Activated naive CD4-positive, alpha-beta T cell treated with anti-CD3 and anti-CD28 coated beads, Interleukin-2, amount 50 U/mL, for 24 hours (primary cell): ENCODE measurements around the gene GJB1.
A peak's percentile ranks its signal among the peaks of the same experiment; 100 is the strongest.

ENCODE experiments used
- H3K27ac Mint-ChIP-seq: one replicate; pipeline ENCODE4 v1.8.0; 2021; ENCODE audit warnings: mild to moderate bottlenecking, mixed read lengths
- H3K27me3 Mint-ChIP-seq: one replicate; pipeline ENCODE4 v1.8.0; 2021; ENCODE audit warnings: mixed read lengths
- H3K36me3 Mint-ChIP-seq: one replicate; pipeline ENCODE4 v1.8.0; 2021; ENCODE audit warnings: mixed read lengths
- H3K4me1 Mint-ChIP-seq: one replicate; pipeline ENCODE4 v1.8.0; 2021; ENCODE audit warnings: mixed read lengths
- H3K4me3 Mint-ChIP-seq: one replicate; pipeline ENCODE4 v1.8.0; 2021; ENCODE audit warnings: mild to moderate bottlenecking, mixed read lengths
- H3K9me3 Mint-ChIP-seq: one replicate; pipeline ENCODE4 v1.8.0; 2021; ENCODE audit warnings: mixed read lengths

GJB1 gene

DNA sequence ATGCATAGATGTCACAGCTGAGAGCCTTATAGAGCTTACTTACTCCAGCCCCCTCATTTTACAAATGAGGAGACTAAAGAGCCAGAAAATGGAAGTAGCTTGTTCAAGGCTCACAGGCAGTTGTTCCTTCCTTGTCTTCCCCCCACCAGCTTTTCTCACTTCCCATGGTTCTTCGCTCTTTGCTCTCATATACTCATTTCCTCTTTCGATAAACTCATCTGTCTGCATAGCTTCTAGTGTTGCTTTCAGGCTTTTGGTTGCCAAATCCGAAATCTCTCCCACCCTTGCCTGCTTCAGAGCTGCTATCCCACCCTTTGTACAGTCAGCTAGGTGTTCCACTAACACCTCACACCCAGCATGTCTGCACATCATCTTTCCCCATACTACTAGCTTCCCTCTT, 25.0 kb upstream of the GJB1 start:
- peaks cover 29% of the 10 kb centered on the region for H3K4me1 Mint-ChIP-seq
- peaks cover 2% of the 10 kb centered on the region for H3K36me3 Mint-ChIP-seq
- no peaks in the 10 kb centered on the region for H3K9me3 Mint-ChIP-seq

DNA sequence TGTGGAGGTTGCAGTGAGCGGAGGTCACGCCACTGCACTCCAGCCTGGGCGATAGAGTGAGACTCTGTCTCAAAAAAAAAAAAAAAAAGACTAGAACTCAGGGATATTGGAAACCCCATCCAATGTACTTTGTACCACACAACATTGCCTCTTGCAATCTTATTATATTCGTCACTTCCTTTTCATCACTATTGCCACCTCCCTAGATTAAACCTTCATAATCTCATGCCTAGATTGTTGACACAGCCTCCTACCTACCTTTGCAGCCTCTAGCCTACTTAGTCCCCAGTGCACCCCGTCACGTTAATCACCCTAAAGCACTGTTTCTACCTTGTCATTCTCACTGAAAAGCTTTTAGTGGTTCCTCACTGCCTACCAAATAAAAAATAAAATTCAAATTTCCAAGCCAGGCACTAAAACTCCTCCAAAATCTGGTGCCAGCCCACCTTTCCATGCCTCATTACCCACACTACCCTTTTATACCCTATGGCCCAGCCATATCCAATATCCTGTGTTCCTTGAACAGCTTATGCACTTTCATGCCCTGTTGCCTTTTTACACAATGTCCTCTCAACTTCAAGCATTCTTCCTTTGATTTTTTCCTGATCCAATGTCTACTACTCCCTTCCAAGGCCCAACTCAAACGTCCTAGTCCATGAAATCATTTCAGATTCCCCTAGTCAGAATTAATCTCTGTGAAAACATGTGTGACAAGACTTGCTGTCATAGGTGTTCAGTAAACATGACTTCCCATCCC, 23.6 kb upstream of the GJB1 start:
- peaks cover 2% of the 10 kb centered on the region for H3K36me3 Mint-ChIP-seq
- H3K27me3 Mint-ChIP-seq = no peaks in the 10 kb centered on the region
- no peaks in the 10 kb centered on the region for H3K9me3 Mint-ChIP-seq
- H3K4me1 Mint-ChIP-seq = peaks cover 24% of the 10 kb centered on the region
- H3K27ac Mint-ChIP-seq = peak overlapping the region; percentile 79
- H3K4me3 Mint-ChIP-seq = no peak overlapping the region

More for the DNA sequence above, 25.0 kb upstream of the GJB1 start:
- Mint-ChIP-seq H3K4me3 (peak overlapping the region; percentile 93), H3K27ac (peak overlapping the region; percentile 97), H3K27me3 (no peaks in the 10 kb centered on the region)

DNA sequence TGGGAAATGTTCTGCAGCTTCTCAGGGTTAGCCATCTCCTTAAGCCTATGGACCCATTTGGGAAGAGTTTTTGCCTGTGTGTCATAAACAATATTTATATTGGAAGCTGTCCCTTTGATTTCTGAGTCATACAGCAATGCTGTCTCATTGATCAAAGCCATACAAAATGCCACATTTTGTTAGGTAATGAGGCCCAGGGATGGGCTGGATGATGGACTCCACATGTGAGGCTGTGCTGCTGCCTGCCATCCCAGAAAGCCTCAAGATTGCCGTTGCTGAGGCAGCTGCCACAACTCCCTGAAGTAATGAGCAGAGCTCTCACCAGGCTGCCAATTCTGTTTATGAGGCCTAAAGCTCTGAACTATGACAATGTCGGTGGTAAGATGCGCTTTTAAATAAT, 12.2 kb upstream of the GJB1 start:
- Mint-ChIP-seq H3K27ac (no peak overlapping the region), H3K4me3 (no peak overlapping the region), H3K4me1 (no peaks in the 10 kb centered on the region), H3K9me3 (no peaks in the 10 kb centered on the region), H3K27me3 (no peaks in the 10 kb centered on the region), H3K36me3 (no peaks in the 10 kb centered on the region)

DNA sequence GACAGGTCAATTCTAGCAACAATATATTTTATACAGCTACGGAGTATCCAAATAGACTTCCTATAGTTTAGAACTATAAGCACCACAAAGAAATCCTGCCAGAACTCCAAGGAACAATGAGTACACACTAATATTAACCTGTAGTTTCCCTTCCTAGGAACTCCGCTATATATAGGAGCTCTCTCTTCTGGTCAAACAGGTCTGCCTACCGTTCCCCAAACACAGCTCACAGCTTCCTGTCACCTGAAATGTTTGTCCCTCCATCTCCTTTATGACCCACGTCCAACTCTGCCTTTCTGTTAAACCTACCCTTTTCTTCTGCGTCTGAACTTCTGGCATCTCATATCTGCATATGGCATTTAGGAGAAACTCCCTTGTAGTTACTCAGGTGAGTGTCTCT, 10.5 kb upstream of the GJB1 start:
- Mint-ChIP-seq H3K9me3 (no peaks in the 10 kb centered on the region), H3K4me1 (no peaks in the 10 kb centered on the region), H3K27me3 (no peaks in the 10 kb centered on the region), H3K36me3 (no peaks in the 10 kb centered on the region), H3K4me3 (no peak overlapping the region), H3K27ac (no peak overlapping the region)

DNA sequence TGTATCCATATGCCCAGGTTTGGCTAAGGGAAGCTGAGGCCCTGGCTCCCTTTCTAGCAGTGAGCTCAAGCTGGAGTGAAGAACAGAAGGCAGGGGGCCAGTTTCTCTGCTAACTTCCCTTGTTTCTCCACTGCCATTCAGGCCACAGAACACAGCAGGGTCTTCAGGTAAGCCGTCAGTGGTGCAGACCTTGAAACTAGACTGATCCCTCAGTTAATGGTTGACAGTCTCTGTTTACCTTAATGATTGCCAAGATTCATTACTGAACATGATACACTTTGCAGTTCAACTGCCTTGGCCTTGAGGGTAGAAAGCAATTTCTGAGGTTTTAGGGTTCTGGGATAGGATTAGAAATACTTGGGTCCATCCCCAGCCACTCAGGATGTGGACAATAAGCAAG, 8.9 kb upstream of the GJB1 start:
- Mint-ChIP-seq H3K4me3 (no peak overlapping the region), H3K36me3 (no peaks in the 10 kb centered on the region), H3K27me3 (no peaks in the 10 kb centered on the region), H3K27ac (no peak overlapping the region), H3K4me1 (no peaks in the 10 kb centered on the region), H3K9me3 (no peaks in the 10 kb centered on the region)

DNA sequence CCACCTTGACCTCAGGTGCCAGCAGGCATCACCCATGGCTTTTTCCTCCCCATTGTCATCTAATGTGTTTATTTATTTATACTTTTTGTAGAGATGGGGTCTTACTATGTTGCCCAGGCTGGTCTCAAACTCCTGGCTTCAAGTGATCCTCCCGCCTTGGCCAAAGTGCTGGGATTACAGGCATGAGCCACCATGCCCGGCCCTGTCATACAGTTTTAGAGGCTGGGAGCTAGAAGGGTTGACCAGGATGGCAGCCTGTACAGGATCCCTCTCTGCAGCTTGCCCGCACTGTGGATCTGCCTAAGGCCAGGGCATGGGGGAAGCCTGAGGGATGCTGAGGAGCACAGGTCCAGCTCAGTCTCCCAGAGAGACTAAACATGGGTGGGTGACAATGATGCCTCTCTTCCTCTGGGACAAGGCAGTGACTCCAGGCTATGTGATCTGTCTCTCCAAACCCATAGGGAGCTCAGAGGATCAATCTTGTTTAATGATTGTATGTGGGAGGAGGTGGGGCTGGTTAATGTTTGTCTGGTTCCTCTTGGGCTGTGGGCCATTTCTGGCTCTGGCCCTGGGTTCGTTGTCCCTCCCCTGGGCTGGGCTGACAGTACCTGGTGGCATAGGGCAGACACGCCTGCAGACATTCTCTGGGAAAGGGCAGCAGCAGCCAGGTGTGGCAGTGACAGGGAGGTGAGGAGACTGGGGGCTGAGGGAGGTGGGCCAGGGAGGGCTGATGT, 8.3 kb upstream of the GJB1 start:
- H3K36me3 Mint-ChIP-seq = no peaks in the 10 kb centered on the region
- H3K27ac Mint-ChIP-seq = no peak overlapping the region
- no peaks in the 10 kb centered on the region for H3K27me3 Mint-ChIP-seq
- H3K4me1 Mint-ChIP-seq = no peaks in the 10 kb centered on the region
- no peak overlapping the region for H3K4me3 Mint-ChIP-seq
- H3K9me3 Mint-ChIP-seq = no peaks in the 10 kb centered on the region

DNA sequence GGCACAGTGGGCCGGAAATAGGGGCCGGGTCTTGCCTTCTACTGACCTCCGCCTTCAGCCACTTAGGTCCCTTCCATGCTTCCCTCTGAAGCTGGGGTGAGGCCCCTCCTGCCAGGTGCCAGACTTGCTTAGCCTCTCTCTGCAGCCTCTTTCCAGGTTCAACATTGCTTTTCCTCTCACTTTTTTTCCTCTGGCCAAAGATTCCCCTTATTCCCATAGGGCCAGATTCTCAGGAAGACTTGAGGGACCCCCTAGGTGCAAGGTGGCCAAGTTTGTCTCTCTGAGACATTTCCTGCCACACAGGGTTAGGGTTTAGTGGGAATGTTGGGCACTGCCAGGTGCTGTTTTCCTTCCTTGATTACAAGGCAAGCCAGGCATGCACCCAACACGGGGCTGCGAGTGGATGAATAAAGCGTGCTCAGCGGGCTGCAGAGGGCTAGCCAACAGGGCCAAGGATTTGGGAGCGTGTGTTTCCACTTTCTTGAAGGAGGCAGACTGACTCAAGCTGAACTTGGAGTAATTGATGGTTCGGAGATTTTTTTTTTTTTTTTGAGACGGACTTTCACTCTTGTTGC, 7.6 kb upstream of the GJB1 start:
- H3K27me3 Mint-ChIP-seq = no peaks in the 10 kb centered on the region
- H3K27ac Mint-ChIP-seq = no peak overlapping the region
- H3K36me3 Mint-ChIP-seq = no peaks in the 10 kb centered on the region
- H3K4me1 Mint-ChIP-seq = no peaks in the 10 kb centered on the region
- H3K9me3 Mint-ChIP-seq = no peaks in the 10 kb centered on the region
- no peak overlapping the region for H3K4me3 Mint-ChIP-seq

DNA sequence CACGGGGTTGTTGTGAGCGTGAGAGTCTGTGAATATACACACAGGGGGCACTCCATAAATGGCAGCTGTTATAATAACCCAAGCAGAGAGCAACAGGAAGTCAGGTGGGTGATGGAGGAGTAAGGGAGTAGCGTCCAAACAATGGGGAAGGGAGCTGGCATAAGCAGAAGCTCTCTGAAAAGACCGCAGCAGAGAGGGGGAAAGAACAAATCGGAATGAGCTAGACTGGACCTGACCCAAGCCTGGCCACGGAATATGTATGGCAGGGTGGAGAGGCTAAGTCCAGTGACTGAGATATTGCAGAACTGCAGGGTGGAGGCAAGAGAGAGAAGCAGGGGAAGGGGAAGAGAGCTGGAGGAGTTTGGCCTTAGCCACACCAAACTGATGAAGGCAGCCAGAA, 6.5 kb upstream of the GJB1 start:
- Mint-ChIP-seq H3K27me3 (no peaks in the 10 kb centered on the region), H3K9me3 (no peaks in the 10 kb centered on the region), H3K27ac (no peak overlapping the region), H3K4me3 (no peak overlapping the region), H3K36me3 (no peaks in the 10 kb centered on the region), H3K4me1 (no peaks in the 10 kb centered on the region)

DNA sequence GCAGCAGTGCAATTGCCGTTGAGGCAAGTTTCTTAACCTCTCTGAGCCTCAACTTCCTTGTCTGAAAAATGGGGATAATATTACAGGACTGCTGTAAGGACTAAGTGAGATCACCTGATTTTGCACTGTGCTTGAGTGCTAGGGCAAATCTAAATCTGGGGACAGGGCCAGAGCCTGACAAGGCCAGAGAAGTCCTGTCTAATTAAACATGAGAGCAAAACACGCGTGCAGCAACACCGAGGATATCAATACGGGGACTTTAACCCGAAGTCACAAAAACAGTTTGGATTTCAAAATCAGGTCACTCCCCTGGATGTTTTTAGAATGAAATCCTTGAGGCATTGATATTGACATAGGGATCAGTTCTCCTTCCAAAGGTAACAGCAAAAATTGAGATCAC, 5.7 kb upstream of the GJB1 start:
- no peak overlapping the region for H3K27ac Mint-ChIP-seq
- H3K4me1 Mint-ChIP-seq = no peaks in the 10 kb centered on the region
- no peak overlapping the region for H3K4me3 Mint-ChIP-seq

DNA sequence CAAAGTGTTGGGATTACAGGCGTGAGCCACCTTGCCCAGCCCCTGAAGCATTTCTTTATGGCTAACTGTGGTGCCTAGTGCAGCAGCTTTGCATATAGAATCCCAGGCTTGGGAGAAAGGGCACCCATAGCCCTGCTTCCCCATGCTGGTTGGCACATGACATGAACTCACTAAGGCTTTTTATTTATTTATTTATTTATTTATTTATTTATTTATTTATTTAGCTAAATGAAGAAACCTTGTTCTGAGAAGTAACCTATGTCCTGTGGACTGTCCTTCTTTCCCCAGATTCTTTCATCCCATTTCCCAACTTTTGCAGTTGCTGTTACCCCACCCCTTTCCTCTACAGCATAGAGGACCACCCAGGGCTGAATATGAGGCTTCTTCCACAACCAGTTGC, 1.9 kb upstream of the GJB1 start:
- Mint-ChIP-seq H3K27ac (no peak overlapping the region), H3K36me3 (no peaks in the 10 kb centered on the region), H3K4me1 (no peaks in the 10 kb centered on the region), H3K9me3 (no peaks in the 10 kb centered on the region), H3K4me3 (no peak overlapping the region), H3K27me3 (no peaks in the 10 kb centered on the region)

More for the DNA sequence above, 5.7 kb upstream of the GJB1 start:
- no peaks in the 10 kb centered on the region for H3K9me3 Mint-ChIP-seq
- no peaks in the 10 kb centered on the region for H3K36me3 Mint-ChIP-seq
- no peaks in the 10 kb centered on the region for H3K27me3 Mint-ChIP-seq

DNA sequence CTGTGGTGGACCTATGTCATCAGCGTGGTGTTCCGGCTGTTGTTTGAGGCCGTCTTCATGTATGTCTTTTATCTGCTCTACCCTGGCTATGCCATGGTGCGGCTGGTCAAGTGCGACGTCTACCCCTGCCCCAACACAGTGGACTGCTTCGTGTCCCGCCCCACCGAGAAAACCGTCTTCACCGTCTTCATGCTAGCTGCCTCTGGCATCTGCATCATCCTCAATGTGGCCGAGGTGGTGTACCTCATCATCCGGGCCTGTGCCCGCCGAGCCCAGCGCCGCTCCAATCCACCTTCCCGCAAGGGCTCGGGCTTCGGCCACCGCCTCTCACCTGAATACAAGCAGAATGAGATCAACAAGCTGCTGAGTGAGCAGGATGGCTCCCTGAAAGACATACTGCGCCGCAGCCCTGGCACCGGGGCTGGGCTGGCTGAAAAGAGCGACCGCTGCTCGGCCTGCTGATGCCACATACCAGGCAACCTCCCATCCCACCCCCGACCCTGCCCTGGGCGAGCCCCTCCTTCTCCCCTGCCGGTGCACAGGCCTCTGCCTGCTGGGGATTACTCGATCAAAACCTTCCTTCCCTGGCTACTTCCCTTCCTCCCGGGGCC, 1.2 kb downstream of the GJB1 start:
- Mint-ChIP-seq H3K27me3 (no peaks in the 10 kb centered on the region), H3K4me1 (no peaks in the 10 kb centered on the region), H3K27ac (no peak overlapping the region), H3K9me3 (no peaks in the 10 kb centered on the region), H3K36me3 (no peaks in the 10 kb centered on the region), H3K4me3 (no peak overlapping the region)

DNA sequence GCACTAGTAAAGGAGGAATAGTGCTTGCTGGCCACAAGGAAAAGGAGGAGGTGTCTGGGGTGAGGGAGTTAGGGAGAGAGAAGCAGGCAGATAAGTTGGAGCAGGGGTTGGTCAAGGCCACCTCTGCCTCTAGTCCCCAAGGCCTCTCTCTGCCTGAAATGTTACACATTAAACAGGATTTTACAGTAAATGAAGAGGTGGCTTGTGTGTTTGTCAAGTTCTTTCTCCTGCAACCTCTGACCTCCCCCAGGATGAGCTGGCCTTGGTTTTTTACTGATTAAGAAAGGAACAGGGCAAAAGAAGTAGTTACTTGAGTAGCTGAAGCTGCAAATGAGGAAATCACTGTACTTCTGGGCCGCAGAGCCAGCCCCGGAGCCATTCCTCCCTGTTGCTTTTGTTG, 2.0 kb downstream of the GJB1 start:
- H3K4me1 Mint-ChIP-seq = no peaks in the 10 kb centered on the region
- H3K9me3 Mint-ChIP-seq = no peaks in the 10 kb centered on the region
- H3K4me3 Mint-ChIP-seq = no peak overlapping the region
- no peak overlapping the region for H3K27ac Mint-ChIP-seq
- H3K27me3 Mint-ChIP-seq = no peaks in the 10 kb centered on the region
- H3K36me3 Mint-ChIP-seq = no peaks in the 10 kb centered on the region

DNA sequence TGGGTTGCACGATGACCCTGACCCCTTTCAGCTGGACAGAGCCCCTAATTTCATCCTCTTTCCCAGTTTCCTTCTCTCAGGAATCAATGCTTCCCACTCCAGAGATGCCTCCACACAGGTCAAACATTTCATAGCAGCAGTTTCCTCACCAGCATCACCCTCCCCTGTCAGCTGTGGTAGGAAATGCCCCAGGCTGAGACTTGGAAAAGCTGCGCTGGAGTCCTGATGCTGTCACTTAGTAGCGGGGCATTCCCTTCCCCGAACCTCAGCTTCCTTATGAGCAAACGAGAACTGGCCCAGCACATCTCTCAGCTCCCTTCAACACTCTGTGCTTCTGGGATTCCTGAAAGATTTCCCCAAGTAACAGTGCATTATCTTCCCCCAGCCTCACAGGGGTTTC, 2.7 kb downstream of the GJB1 start:
- Mint-ChIP-seq H3K36me3 (no peaks in the 10 kb centered on the region), H3K27ac (no peak overlapping the region), H3K4me1 (no peaks in the 10 kb centered on the region), H3K27me3 (no peaks in the 10 kb centered on the region), H3K9me3 (no peaks in the 10 kb centered on the region), H3K4me3 (no peak overlapping the region)

DNA sequence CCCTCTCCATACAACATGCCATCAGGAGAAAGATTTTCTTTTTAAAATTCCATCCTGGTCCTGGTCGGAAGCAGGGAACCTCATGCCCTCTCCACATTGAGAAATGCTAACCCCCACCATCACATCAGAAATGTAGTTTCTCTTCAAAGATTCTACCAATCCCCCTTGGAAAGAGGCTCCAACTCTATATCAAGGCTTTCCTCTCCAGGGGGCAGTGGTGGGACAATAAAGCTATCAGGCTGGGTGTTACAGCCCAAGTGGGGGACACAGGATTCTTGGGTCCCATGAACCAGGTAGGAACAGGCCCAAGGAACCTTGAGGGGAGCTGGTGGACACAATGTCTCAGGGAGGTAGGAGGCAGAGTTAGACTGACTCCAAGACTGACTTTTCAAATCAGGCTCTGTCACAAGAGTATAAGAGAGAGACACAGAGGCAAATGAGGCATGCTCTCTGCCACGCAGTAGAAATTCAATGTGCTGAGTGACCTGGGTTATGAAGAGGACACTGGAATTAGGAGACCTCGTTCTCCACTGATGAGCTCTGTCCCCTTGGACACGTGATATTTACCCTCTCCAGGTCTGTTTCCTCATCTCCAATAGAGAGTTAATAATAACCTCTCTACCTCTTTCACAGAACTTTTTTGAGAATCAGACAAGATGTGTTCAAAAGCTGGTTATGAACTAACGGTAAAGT, 4.5 kb downstream of the GJB1 start:
- no peak overlapping the region for H3K4me3 Mint-ChIP-seq
- no peak overlapping the region for H3K27ac Mint-ChIP-seq
- H3K27me3 Mint-ChIP-seq = no peaks in the 10 kb centered on the region
- H3K4me1 Mint-ChIP-seq = no peaks in the 10 kb centered on the region
- H3K36me3 Mint-ChIP-seq = no peaks in the 10 kb centered on the region
- H3K9me3 Mint-ChIP-seq = no peaks in the 10 kb centered on the region

DNA sequence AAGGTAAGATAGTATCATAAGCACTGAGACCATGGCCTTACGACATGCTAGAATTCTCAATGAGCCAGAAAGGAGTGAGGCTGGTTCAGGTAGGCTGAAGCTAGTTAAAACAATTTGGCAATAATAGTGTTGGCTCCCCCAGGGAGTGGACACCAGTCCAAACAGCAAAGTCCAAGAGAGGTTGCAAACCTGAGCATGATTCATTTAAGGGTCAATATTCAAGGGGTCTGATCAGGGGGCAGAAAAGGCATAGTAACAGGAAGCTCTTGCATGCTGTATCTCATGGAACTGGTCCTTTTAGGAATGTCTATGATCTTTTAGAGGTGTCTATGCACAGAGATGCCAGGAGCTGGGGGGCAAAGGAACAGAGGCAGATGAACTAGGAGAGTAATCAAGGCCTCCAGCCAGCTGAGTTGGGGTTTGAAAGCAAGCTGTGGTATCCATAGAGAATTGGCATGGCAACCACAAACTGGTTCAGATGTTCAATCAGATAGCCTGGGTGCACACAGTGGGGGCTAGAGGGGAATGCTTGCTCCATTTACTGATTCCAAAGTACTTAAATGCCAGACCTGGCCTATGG, 5.1 kb downstream of the GJB1 start:
- H3K27me3 Mint-ChIP-seq = no peaks in the 10 kb centered on the region
- H3K9me3 Mint-ChIP-seq = no peaks in the 10 kb centered on the region
- H3K4me3 Mint-ChIP-seq = no peak overlapping the region
- no peaks in the 10 kb centered on the region for H3K4me1 Mint-ChIP-seq
- no peak overlapping the region for H3K27ac Mint-ChIP-seq
- no peaks in the 10 kb centered on the region for H3K36me3 Mint-ChIP-seq
